IPS-18a (cell line): ENCODE results near the gene ZDHHC3.

Experiments used
- H3K27ac ChIP-seq: one replicate; pipeline ENCODE4 v1.5.1; 2013; ENCODE audit warnings: low read length
- H3K27me3 ChIP-seq: one replicate; pipeline ENCODE4 v1.6.1; 2013; ENCODE audit warnings: mild to moderate bottlenecking, low read length; ENCODE audit not compliant: control insufficient read depth, insufficient read depth
- H3K36me3 ChIP-seq: one replicate; pipeline ENCODE4 v1.6.1; 2013; ENCODE audit warnings: low read depth, low read length; ENCODE audit not compliant: control insufficient read depth
- H3K4me1 ChIP-seq: one replicate; pipeline ENCODE4 v1.6.1; 2013; ENCODE audit warnings: low read depth, low read length; ENCODE audit not compliant: control insufficient read depth
- H3K4me3 ChIP-seq: one replicate; pipeline ENCODE4 v1.5.1; 2013; ENCODE audit warnings: low read length
- H3K9ac ChIP-seq: one replicate; pipeline ENCODE4 v1.6.1; 2013; ENCODE audit warnings: mild to moderate bottlenecking, low read length, moderate library complexity
- H3K9me3 ChIP-seq: one replicate; pipeline ENCODE4 v1.6.1; 2013; ENCODE audit warnings: low read depth, low read length; ENCODE audit not compliant: control insufficient read depth

The ZDHHC3 gene

GRCh38 chr3:44883999-44884431 lies 92.0 kb downstream of the ZDHHC3 start:
- Histone ChIP-seq H3K9me3 (no peaks in the 10 kb centered on the region), H3K36me3 (no peaks in the 10 kb centered on the region), H3K9ac (no peak overlapping the region), H3K4me1 (no peaks in the 10 kb centered on the region), H3K27me3 (no peaks in the 10 kb centered on the region), H3K4me3 (no peak overlapping the region), H3K27ac (no peak overlapping the region)

GRCh38 chr3:44883213-44883955 lies 92.6 kb downstream of the ZDHHC3 start:
- Histone ChIP-seq H3K4me3 (no peak overlapping the region), H3K27ac (no peak overlapping the region), H3K9ac (no peak overlapping the region)

GRCh38 chr3:44880284-44880683 lies 95.7 kb downstream of the ZDHHC3 start:
- no peak overlapping the region for H3K9ac ChIP-seq
- H3K27ac ChIP-seq: no peak overlapping the region
- H3K9me3 ChIP-seq: no peaks in the 10 kb centered on the region
- H3K4me3 ChIP-seq: no peak overlapping the region
- no peaks in the 10 kb centered on the region for H3K4me1 ChIP-seq
- H3K27me3 ChIP-seq: no peaks in the 10 kb centered on the region
- H3K36me3 ChIP-seq: no peaks in the 10 kb centered on the region

More at GRCh38 chr3:44883213-44883955, 92.6 kb downstream of the ZDHHC3 start:
- H3K9me3 ChIP-seq: no peaks in the 10 kb centered on the region
- no peaks in the 10 kb centered on the region for H3K27me3 ChIP-seq
- no peaks in the 10 kb centered on the region for H3K36me3 ChIP-seq
- no peaks in the 10 kb centered on the region for H3K4me1 ChIP-seq

- H3K27ac ChIP-seq: no peak overlapping the region
- no peaks in the 10 kb centered on the region for H3K36me3 ChIP-seq
- H3K4me3 ChIP-seq: no peak overlapping the region
- no peak overlapping the region for H3K9ac ChIP-seq
- H3K27me3 ChIP-seq: no peaks in the 10 kb centered on the region
- H3K9me3 ChIP-seq: no peaks in the 10 kb centered on the region
- H3K4me1 ChIP-seq: no peaks in the 10 kb centered on the region
Observed at GRCh38 chr3:44877333-44877732, 98.6 kb downstream of the ZDHHC3 start.

GRCh38 chr3:44875596-44875995 lies 100.4 kb downstream of the ZDHHC3 start:
- Histone ChIP-seq H3K4me1 (no peaks in the 10 kb centered on the region), H3K9ac (no peak overlapping the region), H3K4me3 (no peak overlapping the region), H3K36me3 (no peaks in the 10 kb centered on the region), H3K9me3 (no peaks in the 10 kb centered on the region), H3K27ac (no peak overlapping the region), H3K27me3 (no peaks in the 10 kb centered on the region)
